Cardiac muscle cell (in vitro differentiated cells and primary cell): ENCODE data around the gene SLC38A4. TPM values are rescaled to one million over a fixed set of nuclear protein-coding genes. Genes with fewer than 3 reads are reported as not detected.

Experiments used
- DNase-seq, 2 donors: peaks; one replicate each; pipeline versions ENCODE4 v3.0.0 to v3.0.0-alpha.2; 2010 to 2017; ENCODE audit warnings: low read depth in 1 of 2, low spot score in 1 of 2
- H3K27ac ChIP-seq: fragments of 200-600 bp; sonication (generic); 2 replicates; pipeline ENCODE4 v1.5.1; 2016
- H3K27me3 ChIP-seq: fragments of 200-600 bp; sonication (generic); 2 replicates; pipeline ENCODE4 v1.6.0; 2016; ENCODE audit warnings: control low read depth
- H3K36me3 ChIP-seq: fragments of 200-600 bp; sonication (generic); 2 replicates; pipeline ENCODE4 v1.5.1; 2016; ENCODE audit warnings: control low read depth
- H3K4me1 ChIP-seq: fragments of 200-600 bp; sonication (generic); 2 replicates; pipeline ENCODE4 v1.8.1; 2017; ENCODE audit warnings: low read depth, mild to moderate bottlenecking, mixed run types
- H3K4me3 ChIP-seq: fragments of 200-600 bp; sonication (generic); 2 replicates; pipeline ENCODE4 v1.5.1; 2016; ENCODE audit warnings: mild to moderate bottlenecking
- H3K9me3 ChIP-seq: fragments of 200-600 bp; sonication (generic); 2 replicates; pipeline ENCODE4 v1.5.1; 2017; ENCODE audit warnings: low read depth, mild to moderate bottlenecking, control low read depth
- polyA plus RNA-seq: library from polyadenylated mRNA; unstranded; fragments of >200 nt; fragmentation: Nextera tagmentation; extraction: Ambion mirVana; gene quantifications from 2 replicates; pipeline ENCODE4 v1.2.1, GENCODE V29; 2016
- total RNA-seq: library from RNA; depleted of rRNA; stranded (reverse); fragments of >200 nt; gene quantifications from 2 replicates; pipeline ENCODE4 v1.2.3, GENCODE V29; 2016
- TF ChIP-seq, protein P1 (sequence below): IDR thresholded peaks from 2 replicates; pipeline ENCODE4 v1.5.1; 2012; ENCODE audit warnings: low read depth, mild to moderate bottlenecking, low read length

SLC38A4 gene
- total and polyA plus RNA-seq, 2 experiments from 2014 or later, result 0.09 to 0.12 TPM

DNA sequence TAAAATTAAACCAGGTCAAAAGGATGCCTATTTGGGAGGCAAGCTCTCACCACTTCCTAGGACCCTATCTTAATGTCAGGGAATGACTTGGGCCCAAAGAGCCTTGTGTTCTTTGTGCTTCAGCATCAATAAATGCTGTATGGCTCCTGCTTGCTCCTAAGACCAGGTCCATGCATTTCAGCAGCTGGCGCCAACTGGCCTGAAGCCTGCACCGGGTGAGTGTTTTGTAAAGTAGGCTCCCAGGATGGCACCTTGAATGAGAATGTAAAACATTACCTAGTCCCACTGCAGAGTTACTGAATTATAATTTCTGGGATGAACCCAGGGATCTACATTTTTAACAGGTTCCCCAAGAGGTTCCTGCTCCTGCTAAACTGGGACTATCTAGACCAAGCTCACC lies 16.1 kb upstream of the SLC38A4 start:
- DNase-seq, result no peak
- Histone ChIP-seq H3K4me3 (no peak overlapping the region), H3K27ac (no peak overlapping the region), H3K36me3 (no peaks in the 10 kb centered on the region), H3K27me3 (peaks cover 5% of the 10 kb centered on the region), H3K4me1 (no peaks in the 10 kb centered on the region), H3K9me3 (no peaks in the 10 kb centered on the region)
- TF ChIP-seq, protein P1, sequence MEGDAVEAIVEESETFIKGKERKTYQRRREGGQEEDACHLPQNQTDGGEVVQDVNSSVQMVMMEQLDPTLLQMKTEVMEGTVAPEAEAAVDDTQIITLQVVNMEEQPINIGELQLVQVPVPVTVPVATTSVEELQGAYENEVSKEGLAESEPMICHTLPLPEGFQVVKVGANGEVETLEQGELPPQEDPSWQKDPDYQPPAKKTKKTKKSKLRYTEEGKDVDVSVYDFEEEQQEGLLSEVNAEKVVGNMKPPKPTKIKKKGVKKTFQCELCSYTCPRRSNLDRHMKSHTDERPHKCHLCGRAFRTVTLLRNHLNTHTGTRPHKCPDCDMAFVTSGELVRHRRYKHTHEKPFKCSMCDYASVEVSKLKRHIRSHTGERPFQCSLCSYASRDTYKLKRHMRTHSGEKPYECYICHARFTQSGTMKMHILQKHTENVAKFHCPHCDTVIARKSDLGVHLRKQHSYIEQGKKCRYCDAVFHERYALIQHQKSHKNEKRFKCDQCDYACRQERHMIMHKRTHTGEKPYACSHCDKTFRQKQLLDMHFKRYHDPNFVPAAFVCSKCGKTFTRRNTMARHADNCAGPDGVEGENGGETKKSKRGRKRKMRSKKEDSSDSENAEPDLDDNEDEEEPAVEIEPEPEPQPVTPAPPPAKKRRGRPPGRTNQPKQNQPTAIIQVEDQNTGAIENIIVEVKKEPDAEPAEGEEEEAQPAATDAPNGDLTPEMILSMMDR, result no peak

- no peak overlapping the region for H3K27ac ChIP-seq
- no peaks in the 10 kb centered on the region for H3K36me3 ChIP-seq
- H3K27me3 ChIP-seq, result peaks cover 5% of the 10 kb centered on the region
- DNase-seq, result no peak
- no peaks in the 10 kb centered on the region for H3K4me1 ChIP-seq
- no peak overlapping the region for H3K4me3 ChIP-seq
- TF ChIP-seq, protein P1, result no peak
- H3K9me3 ChIP-seq, result no peaks in the 10 kb centered on the region
Observed at GRCh38 chr12:46839964-46840363, 14.2 kb upstream of the SLC38A4 start.

DNA sequence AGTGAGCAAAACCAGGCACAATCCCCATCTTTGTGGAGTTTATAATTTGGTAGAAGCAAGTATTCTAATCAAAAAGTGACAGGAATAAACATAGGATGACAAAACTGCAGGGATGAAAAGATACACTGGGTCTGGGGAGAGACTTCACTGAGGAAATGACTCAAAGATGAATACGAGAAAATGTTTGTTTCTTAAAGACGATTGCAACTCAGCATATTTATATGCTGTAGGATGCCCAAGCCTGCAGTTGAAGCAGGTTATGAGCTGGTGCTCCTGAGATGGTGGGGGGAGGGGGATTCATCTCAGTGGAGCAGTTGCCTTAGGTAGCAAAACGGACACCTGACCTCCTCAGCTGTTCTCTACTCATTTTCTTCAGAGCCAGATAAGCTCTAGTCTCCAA lies 13.4 kb upstream of the SLC38A4 start:
- no peaks in the 10 kb centered on the region for H3K9me3 ChIP-seq
- TF ChIP-seq, protein P1, result no peak
- no peaks in the 10 kb centered on the region for H3K4me1 ChIP-seq
- no peak for DNase-seq
- H3K36me3 ChIP-seq, result no peaks in the 10 kb centered on the region
- peaks cover 5% of the 10 kb centered on the region for H3K27me3 ChIP-seq
- H3K27ac ChIP-seq, result no peak overlapping the region
- no peak overlapping the region for H3K4me3 ChIP-seq

DNA sequence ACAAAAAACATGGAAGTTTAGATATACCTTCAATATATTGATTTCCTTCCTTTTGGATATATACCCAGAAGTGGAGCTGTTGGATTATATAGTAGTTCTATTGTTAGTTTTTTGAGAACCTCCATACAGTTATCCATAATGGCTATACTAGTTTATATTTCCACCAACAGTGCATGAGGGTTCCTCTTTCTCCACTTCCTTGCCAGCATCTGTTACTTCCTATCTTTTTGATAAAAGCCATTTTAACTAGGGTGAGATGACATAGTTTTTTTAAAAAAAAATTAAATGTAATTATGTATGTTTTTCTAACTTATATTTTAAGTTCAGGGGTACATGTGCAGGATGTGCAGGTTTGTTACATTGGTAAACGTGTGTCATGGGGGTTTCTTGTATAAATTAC lies 10.0 kb upstream of the SLC38A4 start:
- peaks cover 35% of the 10 kb centered on the region for H3K27me3 ChIP-seq
- TF ChIP-seq, protein P1, result no peak
- DNase-seq, result no peak

GRCh38 chr12:46832130-46832704 lies 6.4 kb upstream of the SLC38A4 start:
- H3K36me3 ChIP-seq, result no peaks in the 10 kb centered on the region
- no peaks in the 10 kb centered on the region for H3K9me3 ChIP-seq
- peaks cover 69% of the 10 kb centered on the region for H3K27me3 ChIP-seq
- H3K27ac ChIP-seq, result no peak overlapping the region
- TF ChIP-seq, protein P1, result no peak
- DNase-seq, result no peak
- H3K4me3 ChIP-seq, result peak overlapping the region; percentile 37
- no peaks in the 10 kb centered on the region for H3K4me1 ChIP-seq

More for the DNA sequence above, 10.0 kb upstream of the SLC38A4 start:
- Histone ChIP-seq H3K4me1 (no peaks in the 10 kb centered on the region), H3K9me3 (no peaks in the 10 kb centered on the region), H3K4me3 (no peak overlapping the region), H3K27ac (no peak overlapping the region), H3K36me3 (no peaks in the 10 kb centered on the region)
